ENCODE results near the gene USP2.

The USP2 gene

GRCh38 chr11:119418759-119419158, 37.3 kb upstream of the USP2 start:
- H3K27ac ChIP-seq (ENCODE audit: low read depth, low read length): no peak overlapping the region

GRCh38 chr11:119417726-119418540, 36.4 kb upstream of the USP2 start:
- no peak for TF ChIP-seq EZH2phosphoT487 (conservative IDR thresholded peaks at IDR 0.05; ENCODE audit: low read length)
- TF ChIP-seq, protein P1, sequence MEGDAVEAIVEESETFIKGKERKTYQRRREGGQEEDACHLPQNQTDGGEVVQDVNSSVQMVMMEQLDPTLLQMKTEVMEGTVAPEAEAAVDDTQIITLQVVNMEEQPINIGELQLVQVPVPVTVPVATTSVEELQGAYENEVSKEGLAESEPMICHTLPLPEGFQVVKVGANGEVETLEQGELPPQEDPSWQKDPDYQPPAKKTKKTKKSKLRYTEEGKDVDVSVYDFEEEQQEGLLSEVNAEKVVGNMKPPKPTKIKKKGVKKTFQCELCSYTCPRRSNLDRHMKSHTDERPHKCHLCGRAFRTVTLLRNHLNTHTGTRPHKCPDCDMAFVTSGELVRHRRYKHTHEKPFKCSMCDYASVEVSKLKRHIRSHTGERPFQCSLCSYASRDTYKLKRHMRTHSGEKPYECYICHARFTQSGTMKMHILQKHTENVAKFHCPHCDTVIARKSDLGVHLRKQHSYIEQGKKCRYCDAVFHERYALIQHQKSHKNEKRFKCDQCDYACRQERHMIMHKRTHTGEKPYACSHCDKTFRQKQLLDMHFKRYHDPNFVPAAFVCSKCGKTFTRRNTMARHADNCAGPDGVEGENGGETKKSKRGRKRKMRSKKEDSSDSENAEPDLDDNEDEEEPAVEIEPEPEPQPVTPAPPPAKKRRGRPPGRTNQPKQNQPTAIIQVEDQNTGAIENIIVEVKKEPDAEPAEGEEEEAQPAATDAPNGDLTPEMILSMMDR (IDR thresholded peaks at IDR 0.05; ENCODE audit: insufficient read depth, low read length, poor library complexity, severe bottlenecking): no peak
- Histone ChIP-seq H3K9me3 (ENCODE audit: insufficient read depth, low read length) (no peaks in the 10 kb centered on the region), H3K27ac (ENCODE audit: low read depth, low read length) (no peak overlapping the region), H3K9me2 (replicated peaks; ENCODE audit: insufficient read depth, low read length) (no peaks in the 10 kb centered on the region), H4K20me1 (ENCODE audit: low read depth, low read length) (no peaks in the 10 kb centered on the region), H3K36me3 (ENCODE audit: low read length) (no peaks in the 10 kb centered on the region), H3K27me3 (ENCODE audit: low read length) (no peaks in the 10 kb centered on the region), H3K9ac (ENCODE audit: low read length) (no peak overlapping the region), H3K4me2 (ENCODE audit: low read depth, low read length, poor library complexity, severe bottlenecking) (no peak overlapping the region), H3K79me2 (ENCODE audit: insufficient read depth, low read length) (no peaks in the 10 kb centered on the region), H2AFZ (ENCODE audit: low read depth, low read length, severe bottlenecking) (no peak overlapping the region), H3F3A (ENCODE audit: insufficient read depth) (no peaks in the 10 kb centered on the region), H3K4me3 (ENCODE audit: insufficient read depth, low read length, poor library complexity, severe bottlenecking) (no peak overlapping the region)

More at GRCh38 chr11:119418759-119419158, 37.3 kb upstream of the USP2 start:
- TF ChIP-seq, protein P1 (IDR thresholded peaks at IDR 0.05; ENCODE audit: insufficient read depth, low read length, poor library complexity, severe bottlenecking): no peak
- no peak for TF ChIP-seq EZH2phosphoT487 (conservative IDR thresholded peaks at IDR 0.05; ENCODE audit: low read length)
- no peaks in the 10 kb centered on the region for H3F3A ChIP-seq (ENCODE audit: insufficient read depth)
- H3K9me3 ChIP-seq (ENCODE audit: insufficient read depth, low read length): no peaks in the 10 kb centered on the region
- H3K36me3 ChIP-seq (ENCODE audit: low read length): no peaks in the 10 kb centered on the region
- no peaks in the 10 kb centered on the region for H3K27me3 ChIP-seq (ENCODE audit: low read length)
- no peak overlapping the region for H2AFZ ChIP-seq (ENCODE audit: low read depth, low read length, severe bottlenecking)
- H4K20me1 ChIP-seq (ENCODE audit: low read depth, low read length): no peaks in the 10 kb centered on the region
- H3K9me2 ChIP-seq (replicated peaks; ENCODE audit: insufficient read depth, low read length): no peaks in the 10 kb centered on the region
- H3K4me2 ChIP-seq (ENCODE audit: low read depth, low read length, poor library complexity, severe bottlenecking): no peak overlapping the region
- H3K79me2 ChIP-seq (ENCODE audit: insufficient read depth, low read length): no peaks in the 10 kb centered on the region
- H3K4me3 ChIP-seq (ENCODE audit: insufficient read depth, low read length, poor library complexity, severe bottlenecking): no peak overlapping the region
- H3K9ac ChIP-seq (ENCODE audit: low read length): no peak overlapping the region

- Histone ChIP-seq H2AFZ (ENCODE audit: low read depth, low read length, severe bottlenecking) (no peak overlapping the region), H3K9me3 (ENCODE audit: insufficient read depth, low read length) (no peaks in the 10 kb centered on the region), H3K27ac (ENCODE audit: low read depth, low read length) (no peak overlapping the region), H3K9ac (ENCODE audit: low read length) (no peak overlapping the region), H4K20me1 (ENCODE audit: low read depth, low read length) (no peaks in the 10 kb centered on the region), H3K9me2 (replicated peaks; ENCODE audit: insufficient read depth, low read length) (no peaks in the 10 kb centered on the region), H3K79me2 (ENCODE audit: insufficient read depth, low read length) (no peaks in the 10 kb centered on the region), H3K4me3 (ENCODE audit: insufficient read depth, low read length, poor library complexity, severe bottlenecking) (no peak overlapping the region), H3K36me3 (ENCODE audit: low read length) (no peaks in the 10 kb centered on the region), H3K27me3 (ENCODE audit: low read length) (no peaks in the 10 kb centered on the region), H3F3A (ENCODE audit: insufficient read depth) (no peaks in the 10 kb centered on the region), H3K4me2 (ENCODE audit: low read depth, low read length, poor library complexity, severe bottlenecking) (no peak overlapping the region)
- TF ChIP-seq EZH2phosphoT487 (conservative IDR thresholded peaks at IDR 0.05; ENCODE audit: low read length): no peak
- TF ChIP-seq, protein P1 (IDR thresholded peaks at IDR 0.05; ENCODE audit: insufficient read depth, low read length, poor library complexity, severe bottlenecking): no peak
Observed at GRCh38 chr11:119416606-119417580, 35.4 kb upstream of the USP2 start.
